Bronchial epithelial cell (primary cell): Measurements from ENCODE around the gene MED4. TPM values are rescaled to one million over a fixed set of nuclear protein-coding genes. Genes with fewer than 3 reads are reported as not detected.

Source experiments
- DNase-seq: peaks from one replicate; pipeline ENCODE4 v3.0.0-alpha.2; 2010; ENCODE audit warnings: low read depth
- FAIRE-seq: peaks from 2 replicates; lab custom pipeline; 2011; peaks lifted over from hg19 to GRCh38; lab: Jason Lieb, UNC
- H3K27me3 ChIP-seq: 2 replicates; pipeline ENCODE4 v1.5.1; 2011; ENCODE audit warnings: low read length; ENCODE audit not compliant: control insufficient read depth, insufficient read depth
- H3K36me3 ChIP-seq: 2 replicates; pipeline ENCODE4 v1.5.1; 2011; ENCODE audit warnings: low read length; ENCODE audit not compliant: control insufficient read depth, insufficient read depth
- H3K4me3 ChIP-seq: 2 replicates; pipeline ENCODE4 v1.5.1; 2011; ENCODE audit warnings: mild to moderate bottlenecking, low read depth, low read length, control low read depth
- total RNA-seq: library from RNA; depleted of rRNA; stranded (reverse); fragments of >200 nt; gene quantifications from 2 replicates; pipeline ENCODE4 v1.2.1, GENCODE V29; 2014
- TF ChIP-seq, protein P1 (sequence below): IDR thresholded peaks from 2 replicates; pipeline ENCODE4 v1.5.1; 2011; ENCODE audit warnings: mild to moderate bottlenecking, moderate library complexity, low read length, control low read depth, inconsistent platforms; ENCODE audit not compliant: insufficient read depth, severe bottlenecking

Gene MED4
- total RNA-seq, 1 donor from 2014 or later = 24.5 TPM

DNA sequence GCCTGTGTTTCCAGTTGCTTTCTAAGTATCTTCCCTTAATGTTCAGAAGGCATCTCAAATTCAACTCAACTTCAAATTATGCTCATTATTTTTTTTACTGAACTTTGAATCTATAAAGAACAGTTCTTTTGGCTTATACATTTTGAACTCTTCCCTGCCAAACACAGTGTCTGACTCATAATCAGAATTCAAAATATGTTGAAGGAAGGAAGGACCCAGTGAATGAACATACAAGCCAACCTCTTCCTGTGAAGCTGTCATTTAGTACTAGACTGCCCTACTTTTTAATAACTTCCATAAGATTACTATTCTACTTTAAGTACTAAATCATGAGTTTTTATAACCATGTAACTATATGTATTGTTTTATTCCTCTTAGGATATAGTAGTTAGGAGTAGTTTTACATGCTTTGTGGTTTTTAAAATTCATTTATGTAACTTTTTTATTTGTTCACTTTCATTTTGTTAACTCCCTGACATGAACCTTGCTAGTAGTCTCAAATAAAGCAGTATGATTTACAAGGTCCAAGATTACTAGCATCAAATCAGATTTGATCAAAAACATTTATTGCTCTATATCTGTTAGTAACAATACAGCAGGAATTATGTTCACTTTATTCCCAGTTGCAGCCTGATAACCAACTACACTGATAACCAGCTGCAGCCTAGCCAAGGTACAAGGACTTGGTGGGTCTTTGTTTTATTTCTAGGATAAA is 51.0 kb downstream of the MED4 start:
- no peak for FAIRE-seq
- H3K36me3 ChIP-seq = peaks cover 2% of the 10 kb centered on the region
- DNase-seq = peak; percentile 38
- TF ChIP-seq, protein P1, sequence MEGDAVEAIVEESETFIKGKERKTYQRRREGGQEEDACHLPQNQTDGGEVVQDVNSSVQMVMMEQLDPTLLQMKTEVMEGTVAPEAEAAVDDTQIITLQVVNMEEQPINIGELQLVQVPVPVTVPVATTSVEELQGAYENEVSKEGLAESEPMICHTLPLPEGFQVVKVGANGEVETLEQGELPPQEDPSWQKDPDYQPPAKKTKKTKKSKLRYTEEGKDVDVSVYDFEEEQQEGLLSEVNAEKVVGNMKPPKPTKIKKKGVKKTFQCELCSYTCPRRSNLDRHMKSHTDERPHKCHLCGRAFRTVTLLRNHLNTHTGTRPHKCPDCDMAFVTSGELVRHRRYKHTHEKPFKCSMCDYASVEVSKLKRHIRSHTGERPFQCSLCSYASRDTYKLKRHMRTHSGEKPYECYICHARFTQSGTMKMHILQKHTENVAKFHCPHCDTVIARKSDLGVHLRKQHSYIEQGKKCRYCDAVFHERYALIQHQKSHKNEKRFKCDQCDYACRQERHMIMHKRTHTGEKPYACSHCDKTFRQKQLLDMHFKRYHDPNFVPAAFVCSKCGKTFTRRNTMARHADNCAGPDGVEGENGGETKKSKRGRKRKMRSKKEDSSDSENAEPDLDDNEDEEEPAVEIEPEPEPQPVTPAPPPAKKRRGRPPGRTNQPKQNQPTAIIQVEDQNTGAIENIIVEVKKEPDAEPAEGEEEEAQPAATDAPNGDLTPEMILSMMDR = no peak
- no peaks in the 10 kb centered on the region for H3K27me3 ChIP-seq
- no peak overlapping the region for H3K4me3 ChIP-seq

DNA sequence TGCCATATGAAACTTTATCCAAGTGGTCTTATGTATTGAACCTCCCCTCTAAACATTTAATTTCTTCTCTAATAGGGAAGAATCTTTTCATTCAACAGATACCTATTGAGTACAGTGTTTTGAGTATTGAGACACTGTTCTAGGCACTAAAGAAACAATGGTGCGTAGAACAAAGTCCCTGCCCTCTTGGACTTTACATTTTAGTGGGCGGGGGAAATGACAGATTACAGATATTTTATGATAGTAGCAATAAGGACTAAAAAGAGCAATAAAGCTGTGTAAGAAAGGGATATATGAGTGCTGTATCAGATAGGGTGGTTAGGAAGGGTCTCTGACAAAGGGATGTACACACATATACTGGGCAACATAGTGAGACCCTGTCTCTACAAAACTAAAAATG is 52.0 kb downstream of the MED4 start:
- Histone ChIP-seq H3K4me3 (no peak overlapping the region), H3K36me3 (peaks cover 2% of the 10 kb centered on the region), H3K27me3 (no peaks in the 10 kb centered on the region)
- TF ChIP-seq, protein P1 = no peak
- DNase-seq (no peak), FAIRE-seq (no peak)

DNA sequence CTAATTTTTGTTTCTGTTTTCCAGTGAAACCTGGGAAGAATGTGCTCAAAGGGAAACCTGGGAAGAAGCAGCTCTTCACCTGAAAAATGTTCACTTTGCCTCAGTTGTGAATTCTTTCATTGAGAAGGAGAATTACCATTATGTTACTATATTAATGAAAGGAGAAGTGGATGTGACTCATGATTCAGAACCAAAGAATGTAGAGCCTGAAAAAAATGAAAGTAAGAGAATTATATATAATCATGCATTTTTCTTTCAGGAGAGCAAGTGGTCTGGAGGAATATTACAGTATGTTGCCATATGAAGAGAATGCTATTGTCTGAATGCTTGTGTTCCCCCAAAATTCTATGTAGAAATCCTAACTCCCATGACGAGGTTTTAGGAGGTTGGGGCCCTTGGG is 54.0 kb downstream of the MED4 start:
- H3K27me3 ChIP-seq = no peaks in the 10 kb centered on the region

DNA sequence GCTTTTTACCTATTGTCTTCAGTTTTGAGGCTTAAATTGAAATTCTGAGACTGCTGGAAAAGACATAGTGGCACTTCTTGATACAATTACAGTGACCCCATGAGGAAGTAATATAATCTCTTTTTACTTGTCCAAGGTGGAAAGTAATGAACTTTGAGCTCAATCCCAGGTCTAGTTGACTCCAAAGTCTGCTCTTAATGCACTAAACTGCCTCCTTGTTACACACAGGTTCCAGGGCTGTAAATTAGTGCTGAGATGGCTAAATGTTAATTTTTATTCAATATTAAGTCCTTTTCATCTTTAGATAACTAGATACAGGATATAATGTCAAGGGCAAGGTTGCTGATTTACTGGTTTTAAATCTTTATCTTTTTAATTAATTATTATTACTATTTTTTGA is 54.9 kb downstream of the MED4 start:
- Histone ChIP-seq H3K27me3 (no peaks in the 10 kb centered on the region), H3K36me3 (peaks cover 2% of the 10 kb centered on the region), H3K4me3 (no peak overlapping the region)
- no peak for FAIRE-seq
- DNase-seq = no peak
- TF ChIP-seq, protein P1 = no peak

More for the DNA sequence above, 54.0 kb downstream of the MED4 start:
- Histone ChIP-seq H3K36me3 (peaks cover 2% of the 10 kb centered on the region), H3K4me3 (no peak overlapping the region)
- DNase-seq (no peak), FAIRE-seq (no peak)
- TF ChIP-seq, protein P1 = no peak

DNA sequence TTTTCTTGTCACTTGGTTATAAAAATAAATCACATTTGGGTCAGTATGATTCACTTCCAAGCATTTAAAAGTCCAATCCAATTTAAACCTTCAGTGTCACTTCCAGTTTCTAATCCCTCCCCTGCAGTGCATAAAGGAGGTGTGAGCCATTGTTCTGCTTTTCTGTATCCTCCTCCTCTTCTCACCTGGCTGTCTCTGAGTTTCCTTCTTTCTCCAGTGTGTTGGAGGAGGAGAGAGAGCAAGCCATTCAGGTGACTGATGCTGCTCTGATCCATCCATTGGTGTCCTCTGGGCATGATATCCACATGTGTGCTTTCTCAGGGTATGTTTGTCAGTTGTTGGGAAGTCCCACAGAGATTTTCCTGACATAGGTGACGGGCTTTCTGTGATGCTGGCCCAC is 56.1 kb downstream of the MED4 start:
- H3K27me3 ChIP-seq = no peaks in the 10 kb centered on the region
- H3K4me3 ChIP-seq = no peak overlapping the region
- TF ChIP-seq, protein P1 = no peak
- peaks cover 2% of the 10 kb centered on the region for H3K36me3 ChIP-seq
- FAIRE-seq (no peak), DNase-seq (no peak)
